ENCODE measurements around the gene MBOAT1. TPM values are rescaled to one million over a fixed set of nuclear protein-coding genes. Genes with fewer than 3 reads are reported as not detected.

The MBOAT1 gene
- 3.8 and 6.5 TPM in 2 replicates for total RNA-seq

GRCh38 chr6:20212392-20213111, at the start of gene MBOAT1:
MBOAT1 (minus strand) TSS chr6:20212469; CDS start chr6:20212234, 235 bp downstream.

Other genes starting within 250 kb of the MBOAT1 start
- gene E2F3, start 189.4 kb upstream of the MBOAT1 start, total RNA-seq, result 7.2 and 9.5 TPM in 2 replicates